HG03097 (cell line): Measurements from ENCODE around the gene NFAM1.

Experiments used
- ATAC-seq: cut with Tn5 transposase; IDR thresholded peaks from one replicate; pipeline ENCODE4 v1.9.1; 2021; ENCODE audit not compliant: unreplicated experiment, low FRiP score

NFAM1 gene

GRCh38 chr22:42440728-42441127, 8.5 kb upstream of the NFAM1 start:
- no peak for ATAC-seq

GRCh38 chr22:42439821-42440674, 7.8 kb upstream of the NFAM1 start:
- no peak for ATAC-seq

GRCh38 chr22:42439021-42439567, 6.9 kb upstream of the NFAM1 start:
- ATAC-seq = no peak

GRCh38 chr22:42438293-42438650, 6.1 kb upstream of the NFAM1 start:
- ATAC-seq = no peak

GRCh38 chr22:42437488-42438292, 5.5 kb upstream of the NFAM1 start:
- ATAC-seq = peak; percentile 39

GRCh38 chr22:42436404-42436803, 4.2 kb upstream of the NFAM1 start:
- no peak for ATAC-seq

GRCh38 chr22:42434748-42435425, 2.7 kb upstream of the NFAM1 start:
- no peak for ATAC-seq

GRCh38 chr22:42433754-42434682, 1.8 kb upstream of the NFAM1 start:
- ATAC-seq = no peak

- no peak for ATAC-seq
These were observed 615 bp upstream of the NFAM1 start for GRCh38 chr22:42432818-42433217.

GRCh38 chr22:42431401-42432019, 693 bp downstream of the NFAM1 start:
- no peak for ATAC-seq

- no peak for ATAC-seq
These were observed 1.6 kb downstream of the NFAM1 start for GRCh38 chr22:42430528-42431125.

- no peak for ATAC-seq
These were observed 3.4 kb downstream of the NFAM1 start for GRCh38 chr22:42428760-42429159.

- no peak for ATAC-seq
These were observed 4.2 kb downstream of the NFAM1 start for GRCh38 chr22:42428025-42428424.

GRCh38 chr22:42427167-42427566, 5.0 kb downstream of the NFAM1 start:
- no peak for ATAC-seq

- no peak for ATAC-seq
These were observed 6.2 kb downstream of the NFAM1 start for GRCh38 chr22:42425989-42426355.

- ATAC-seq = no peak
These were observed 6.7 kb downstream of the NFAM1 start for GRCh38 chr22:42425337-42425988.

GRCh38 chr22:42419243-42419881, 12.8 kb downstream of the NFAM1 start:
- no peak for ATAC-seq

GRCh38 chr22:42418811-42419242, 13.4 kb downstream of the NFAM1 start:
- ATAC-seq = no peak
